ENCODE data around the gene UQCRC2.

The UQCRC2 gene

DNA sequence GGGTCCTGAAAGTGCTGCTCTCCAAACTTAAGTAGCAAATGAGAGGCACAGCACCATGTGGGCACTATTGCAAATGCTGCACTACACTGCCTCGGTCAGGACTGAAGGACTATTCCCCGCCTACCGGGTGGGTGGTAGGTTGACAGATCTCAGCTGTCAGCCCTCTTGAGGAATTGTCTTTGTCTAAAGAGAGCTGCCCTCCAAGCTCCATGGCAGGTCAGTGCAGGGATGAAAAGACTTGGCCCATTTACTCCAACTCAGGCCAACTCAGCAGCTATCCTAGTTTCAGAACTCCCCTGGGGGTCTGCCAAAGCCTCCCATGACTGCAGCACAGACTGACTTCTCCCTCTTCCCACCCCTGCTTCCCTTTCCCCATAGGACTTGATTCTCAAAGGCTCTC, 51.2 kb downstream of the UQCRC2 start:
- TF ChIP-seq, protein P1, sequence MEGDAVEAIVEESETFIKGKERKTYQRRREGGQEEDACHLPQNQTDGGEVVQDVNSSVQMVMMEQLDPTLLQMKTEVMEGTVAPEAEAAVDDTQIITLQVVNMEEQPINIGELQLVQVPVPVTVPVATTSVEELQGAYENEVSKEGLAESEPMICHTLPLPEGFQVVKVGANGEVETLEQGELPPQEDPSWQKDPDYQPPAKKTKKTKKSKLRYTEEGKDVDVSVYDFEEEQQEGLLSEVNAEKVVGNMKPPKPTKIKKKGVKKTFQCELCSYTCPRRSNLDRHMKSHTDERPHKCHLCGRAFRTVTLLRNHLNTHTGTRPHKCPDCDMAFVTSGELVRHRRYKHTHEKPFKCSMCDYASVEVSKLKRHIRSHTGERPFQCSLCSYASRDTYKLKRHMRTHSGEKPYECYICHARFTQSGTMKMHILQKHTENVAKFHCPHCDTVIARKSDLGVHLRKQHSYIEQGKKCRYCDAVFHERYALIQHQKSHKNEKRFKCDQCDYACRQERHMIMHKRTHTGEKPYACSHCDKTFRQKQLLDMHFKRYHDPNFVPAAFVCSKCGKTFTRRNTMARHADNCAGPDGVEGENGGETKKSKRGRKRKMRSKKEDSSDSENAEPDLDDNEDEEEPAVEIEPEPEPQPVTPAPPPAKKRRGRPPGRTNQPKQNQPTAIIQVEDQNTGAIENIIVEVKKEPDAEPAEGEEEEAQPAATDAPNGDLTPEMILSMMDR (IDR thresholded peaks at IDR 0.05; ENCODE audit: low read depth, low read length): no peak
- H3K4me3 ChIP-seq (ENCODE audit: low read depth, low read length): no peak overlapping the region

- no peak overlapping the region for H3K4me3 ChIP-seq (ENCODE audit: low read depth, low read length)
- TF ChIP-seq, protein P1 (IDR thresholded peaks at IDR 0.05; ENCODE audit: low read depth, low read length): no peak
Observed at GRCh38 chr16:22005746-22006145, 52.6 kb downstream of the UQCRC2 start.

DNA sequence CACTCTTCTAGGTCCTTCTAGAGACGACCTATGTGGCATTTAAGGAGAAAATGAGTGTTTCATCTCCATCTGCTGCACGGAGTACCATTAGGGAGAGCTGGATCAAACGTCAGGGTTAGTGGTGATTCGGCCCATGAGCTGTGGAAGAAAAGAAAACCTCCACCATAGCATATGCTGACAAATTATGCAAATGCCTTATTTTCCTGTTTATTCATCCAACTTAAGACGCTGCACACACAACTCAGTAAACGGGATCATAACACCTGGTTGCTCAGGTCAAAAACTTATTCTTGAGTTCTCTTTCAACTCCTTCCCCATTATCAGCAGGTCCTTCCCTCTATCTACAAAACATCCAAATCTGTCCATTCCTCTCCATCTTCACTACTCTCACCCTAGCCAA, 53.5 kb downstream of the UQCRC2 start:
- H3K4me3 ChIP-seq (ENCODE audit: low read depth, low read length): no peak overlapping the region
- TF ChIP-seq, protein P1 (IDR thresholded peaks at IDR 0.05; ENCODE audit: low read depth, low read length): no peak

DNA sequence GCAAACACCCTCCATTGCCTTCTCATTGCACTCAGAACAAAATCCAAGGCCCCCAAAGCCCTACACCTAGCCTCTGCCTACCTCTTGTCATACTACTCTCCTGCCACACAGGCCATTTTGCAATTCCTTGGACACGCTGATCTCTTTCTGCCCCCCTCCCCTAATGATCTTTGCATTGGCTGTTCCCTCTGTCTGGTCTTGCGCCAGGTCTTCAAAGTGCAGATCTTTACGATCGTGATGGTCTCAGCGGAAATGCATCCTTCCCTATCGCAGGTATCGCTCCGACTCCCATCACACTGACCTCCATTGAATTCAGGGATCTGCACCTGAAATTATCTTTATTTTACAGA, 54.0 kb downstream of the UQCRC2 start:
- TF ChIP-seq, protein P1 (IDR thresholded peaks at IDR 0.05; ENCODE audit: low read depth, low read length): no peak
- H3K4me3 ChIP-seq (ENCODE audit: low read depth, low read length): peak overlapping the region; percentile 80

GRCh38 chr16:22007509-22008214, 54.5 kb downstream of the UQCRC2 start, which contains the start of gene MOSMO:
TSS of gene MOSMO (plus strand) at chr16:22008111. CDS start at chr16:22008302, 191 bp downstream.
- TF ChIP-seq, protein P1 (IDR thresholded peaks at IDR 0.05; ENCODE audit: low read depth, low read length): no peak
- peak within 1 kb of the TSS; percentile 80 for H3K4me3 ChIP-seq (ENCODE audit: low read depth, low read length)

GRCh38 chr16:22008215-22009059, 55.3 kb downstream of the UQCRC2 start:
- TF ChIP-seq, protein P1 (IDR thresholded peaks at IDR 0.05; ENCODE audit: low read depth, low read length): no peak
- peak overlapping the region; percentile 76 for H3K4me3 ChIP-seq (ENCODE audit: low read depth, low read length)

- H3K4me3 ChIP-seq (ENCODE audit: low read depth, low read length): no peak overlapping the region
- TF ChIP-seq, protein P1 (IDR thresholded peaks at IDR 0.05; ENCODE audit: low read depth, low read length): no peak
Observed at GRCh38 chr16:22010902-22011301, 57.7 kb downstream of the UQCRC2 start.
